ENCODE measurements around the gene DENND11. TPM values are rescaled to one million over a fixed set of nuclear protein-coding genes. Genes with fewer than 3 reads are reported as not detected.

The DENND11 gene
- total and polyA plus RNA-seq, 2 of the 4 experiments (the other 2 are of a cell fraction) = 2.9 to 5.0 TPM

- POLR2A ChIA-PET (ENCODE audit: unreplicated experiment) = no interaction called here
These were observed 12.6 kb upstream of the DENND11 start for GRCh38 chr7:141714571-141714970.

More at GRCh38 chr7:141714571-141714970, 12.6 kb upstream of the DENND11 start:
- intact Hi-C loops (cut with micrococcal nuclease) = no loop called here
- Histone ChIP-seq H4K20me1 (ENCODE audit: insufficient read depth, low read length) (no peaks in the 10 kb centered on the region), H3K4me3 (ENCODE audit: insufficient read depth, low read depth, low read length) (no peak overlapping the region), H3K27me3 (ENCODE audit: control insufficient read depth, insufficient read depth, low read length) (no peaks in the 10 kb centered on the region), H3K4me2 (ENCODE audit: low read depth, low read length) (no peak overlapping the region), H2AK9ac (replicated peaks; ENCODE audit: low read depth, low read length, poor library complexity) (no peak overlapping the region), H3K14ac (replicated peaks; ENCODE audit: low read depth, low read length) (no peak overlapping the region), H3K18ac (ENCODE audit: low read depth, low read length) (no peak overlapping the region), H3K27ac (ENCODE audit: insufficient read depth, low read length) (no peak overlapping the region), H3K23ac (ENCODE audit: low read depth, low read length) (no peak overlapping the region), H3K56ac (ENCODE audit: extremely low read depth, insufficient read depth, low read length) (no peak overlapping the region), H2BK5ac (ENCODE audit: low read depth, low read length, poor library complexity, severe bottlenecking) (no peak overlapping the region), H3K36me3 (ENCODE audit: control insufficient read depth, insufficient read depth, low read length) (no peaks in the 10 kb centered on the region), H4K91ac (ENCODE audit: insufficient read depth, low read depth, low read length) (no peak overlapping the region), H2BK15ac (ENCODE audit: low read depth, low read length) (no peak overlapping the region), H3K9me3 (ENCODE audit: control insufficient read depth, insufficient read depth, low read length) (no peaks in the 10 kb centered on the region), H4K5ac (ENCODE audit: low read depth, low read length) (no peak overlapping the region), H4K8ac (ENCODE audit: low read depth in 2 of 2, low read length in 2 of 2) (no peak overlapping the region), H3K9ac (ENCODE audit: low read depth, low read length) (no peak overlapping the region), H3K79me1 (ENCODE audit: low read depth in 1 of 2, low read length in 2 of 2) (no peaks in the 10 kb centered on the region), H3K9me1 (ENCODE audit: insufficient read depth, low read length) (no peaks in the 10 kb centered on the region), H2AFZ (replicated peaks; ENCODE audit: low read length, poor library complexity) (no peak overlapping the region), H2BK20ac (ENCODE audit: low read depth, low read length) (no peak overlapping the region), H2AK5ac (ENCODE audit: low read depth, low read length) (no peak overlapping the region), H3K4ac (ENCODE audit: low read depth, low read length) (no peak overlapping the region), H2BK120ac (ENCODE audit: low read depth, low read length) (no peak overlapping the region), H3K4me1 (ENCODE audit: control insufficient read depth, insufficient read depth, low read length) (no peaks in the 10 kb centered on the region)
- WGBS, 2 experiments (ENCODE audit: extremely low coverage in 2 of 2, insufficient read length in 1 of 2) = no CpG with 5 or more reads among the region's 2 CpGs
- no TSS peak for BruUV-seq (replicated peaks)
- DNase-seq (no peak), ATAC-seq (ENCODE audit: low read depth) (no peak)
- CTCF ChIA-PET = interaction anchor here (1.2 kb wide), 1 partner anchor 64 kb away, joined by 3 read pairs; no protein-coding TSS in a partner anchor
- dilution Hi-C loops (cut with HindIII; ENCODE audit: low sequenced_read_pairs, unreplicated experiment) = no loop called here
- in situ Hi-C loops (cut with MboI; ENCODE audit: low sequenced_read_pairs) = no loop called here
- TF ChIP-seq CTCF (conservative IDR thresholded peaks at IDR 0.05; ENCODE audit: low read depth, low read length) = no peak
- no peak for TF ChIP-seq RCOR1 (IDR thresholded peaks at IDR 0.05; ENCODE audit: insufficient replicate concordance, low read length)
- no peak for TF ChIP-seq ELK1 (IDR thresholded peaks at IDR 0.05; ENCODE audit: borderline replicate concordance, low read depth, low read length)
- no peak for TF ChIP-seq MAFK (IDR thresholded peaks at IDR 0.05; ENCODE audit: low read depth, low read length)
- TF ChIP-seq POLR2A (IDR thresholded peaks at IDR 0.05; ENCODE audit: low read depth, low read length) = no peak
- no peak for TF ChIP-seq BHLHE40 (IDR thresholded peaks at IDR 0.05; ENCODE audit: low read depth, low read length)
- TF ChIP-seq FOS (IDR thresholded peaks at IDR 0.05; ENCODE audit: low read depth, low read length) = no peak
- no peak for TF ChIP-seq RFX5 (IDR thresholded peaks at IDR 0.05; ENCODE audit: low read depth, low read length)

Data from IMR-90 (cell line).